Measurements from ENCODE around the gene CDK19. TPM values are rescaled to one million over a fixed set of nuclear protein-coding genes. Genes with fewer than 3 reads are reported as not detected.
"Not testable (repeated sequence)": the region's sequence is repeated elsewhere in the genome, so short reads cannot be mapped to it uniquely, and the experiment has no call there.

Gene CDK19
- total RNA-seq, 3 donors from 2014 or later (not counting 1 experiment from before 2014, with no cell fraction given) = 21.2 to 30.8 (median 25.9) TPM

DNA sequence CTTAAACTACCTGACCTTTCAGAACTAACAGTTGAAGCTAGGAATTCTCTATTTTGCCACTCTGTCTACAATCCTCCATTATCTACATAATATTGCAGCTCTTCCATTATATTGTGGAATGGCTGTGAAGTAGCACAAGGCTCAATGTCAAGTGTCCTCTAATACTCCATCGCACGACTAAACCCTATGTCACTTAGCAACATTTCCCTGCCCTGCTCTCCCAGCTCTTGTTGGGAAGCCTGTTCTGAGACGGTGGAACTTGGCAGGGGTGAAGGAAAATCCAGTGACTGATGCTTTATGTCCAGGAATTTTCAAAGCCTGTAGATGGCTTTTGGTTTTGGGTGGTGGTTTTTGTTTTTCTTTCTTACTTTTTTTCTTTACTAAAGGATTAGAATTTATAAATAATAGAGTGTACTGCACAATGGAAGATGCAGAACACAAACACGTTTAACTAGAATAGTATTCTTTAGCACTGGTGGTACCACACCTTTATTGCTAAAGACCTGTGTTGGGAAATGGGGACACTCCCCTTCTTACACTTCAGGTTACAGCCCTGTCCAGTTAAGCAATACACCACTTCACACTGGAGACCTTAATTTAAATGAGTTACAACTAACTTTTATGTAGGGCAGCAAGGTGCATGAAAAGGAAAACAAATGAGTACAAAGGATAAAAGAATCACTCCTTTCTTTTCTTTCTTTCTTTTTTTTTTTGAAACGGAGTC lies 38.6 kb upstream of the CDK19 start:
- no peak overlapping the region for H3K27ac Mint-ChIP-seq
- TF ChIP-seq CTCF (IDR thresholded peaks at IDR 0.05) = no peak
- H3K9me3 Mint-ChIP-seq = no peaks in the 10 kb centered on the region
- DNase-seq (no peak), ATAC-seq (no peak)
- intact Hi-C loops (cut with micrococcal nuclease) = no loop called here
- no peaks in the 10 kb centered on the region for H3K4me1 ChIP-seq (ENCODE audit: control insufficient read depth, insufficient read depth, low read length)
- H3K27me3 ChIP-seq (ENCODE audit: control insufficient read depth, insufficient read depth, low read length) = no peaks in the 10 kb centered on the region
- no peak overlapping the region for H3K27ac ChIP-seq (ENCODE audit: low read length)
- H3K36me3 ChIP-seq (ENCODE audit: control insufficient read depth, insufficient read depth, low read length) = no peaks in the 10 kb centered on the region
- 87% methylated on average over 3 of the region's 5 CpGs for WGBS (ENCODE audit: insufficient coverage)
- no peak overlapping the region for H3K4me3 ChIP-seq (ENCODE audit: low read length)
- H3K4me1 Mint-ChIP-seq = peaks cover 0 to 2% of the 10 kb centered on the region in 2 donors
- no peaks in the 10 kb centered on the region for H3K27me3 Mint-ChIP-seq (ENCODE audit: low read depth in 2 of 2)
- no peaks in the 10 kb centered on the region for H3K9me3 ChIP-seq (ENCODE audit: control insufficient read depth, insufficient read depth, low read length)
- no peaks in the 10 kb centered on the region for H3K36me3 Mint-ChIP-seq
- no peak overlapping the region for H3K4me3 Mint-ChIP-seq

DNA sequence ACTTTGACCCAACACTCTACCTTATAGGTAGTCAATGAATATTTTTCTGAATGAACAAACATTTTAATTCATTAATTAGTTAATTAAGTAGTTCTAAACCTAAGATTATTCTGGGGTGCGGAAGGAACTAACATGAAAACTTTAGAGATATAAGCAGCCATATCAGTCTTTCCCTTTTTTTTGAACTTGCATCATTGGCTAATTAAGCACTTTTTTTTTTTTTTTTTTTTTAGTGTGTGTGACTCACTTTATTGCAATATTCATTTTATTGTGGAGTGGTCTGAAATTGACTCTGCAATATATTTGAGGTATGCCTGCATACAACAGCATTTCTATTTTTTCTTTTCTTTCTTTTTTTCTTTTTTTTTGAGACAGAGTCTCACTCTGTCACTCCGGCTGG lies 37.5 kb upstream of the CDK19 start:
- H3K9me3 ChIP-seq (ENCODE audit: control insufficient read depth, insufficient read depth, low read length) = no peaks in the 10 kb centered on the region
- ATAC-seq (no peak), DNase-seq (no peak)
- H3K4me1 ChIP-seq (ENCODE audit: control insufficient read depth, insufficient read depth, low read length) = no peaks in the 10 kb centered on the region
- H3K36me3 ChIP-seq (ENCODE audit: control insufficient read depth, insufficient read depth, low read length) = no peaks in the 10 kb centered on the region
- no peaks in the 10 kb centered on the region for H3K27me3 ChIP-seq (ENCODE audit: control insufficient read depth, insufficient read depth, low read length)
- Mint-ChIP-seq H3K27ac (no peak overlapping the region), H3K4me1 (no peaks in the 10 kb centered on the region), H3K36me3 (no peaks in the 10 kb centered on the region), H3K9me3 (no peaks in the 10 kb centered on the region), H3K4me3 (no peak overlapping the region), H3K27me3 (ENCODE audit: low read depth in 2 of 2) (no peaks in the 10 kb centered on the region)
- no peak overlapping the region for H3K4me3 ChIP-seq (ENCODE audit: low read length)
- WGBS (ENCODE audit: insufficient coverage) = 100% methylated on average over 1 of the region's 2 CpGs
- intact Hi-C loops (cut with micrococcal nuclease) = no loop called here
- H3K27ac ChIP-seq (ENCODE audit: low read length) = no peak overlapping the region
- no peak for TF ChIP-seq CTCF (IDR thresholded peaks at IDR 0.05)

DNA sequence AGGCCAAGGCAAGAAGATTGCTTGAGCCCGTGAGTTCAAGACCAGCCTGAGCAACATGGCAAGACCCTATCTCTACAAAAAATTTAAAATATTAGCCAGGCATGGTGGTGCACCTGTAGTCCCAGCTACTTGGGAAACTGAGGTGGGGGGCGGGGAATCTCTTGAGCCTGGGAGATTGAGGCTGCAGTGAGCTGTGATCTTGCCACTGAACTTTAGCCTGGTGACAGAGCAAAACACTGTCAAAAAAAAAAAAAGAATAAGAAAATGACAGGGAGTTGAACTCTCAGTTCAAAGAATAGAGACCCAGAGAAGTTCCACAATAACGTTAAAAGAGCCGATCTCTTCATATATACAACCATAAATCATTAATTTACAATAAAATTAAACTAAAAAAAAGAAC lies 34.5 kb upstream of the CDK19 start:
- no peak for DNase-seq
- H3K27ac Mint-ChIP-seq = no peak overlapping the region
- WGBS (ENCODE audit: insufficient coverage) = 88% methylated on average over 4 of the region's 4 CpGs
- no peak for ATAC-seq
- Histone ChIP-seq H3K36me3 (ENCODE audit: control insufficient read depth, insufficient read depth, low read length) (no peaks in the 10 kb centered on the region), H3K27ac (ENCODE audit: low read length) (no peak overlapping the region), H3K9me3 (ENCODE audit: control insufficient read depth, insufficient read depth, low read length) (no peaks in the 10 kb centered on the region), H3K4me3 (ENCODE audit: low read length) (no peak overlapping the region), H3K4me1 (ENCODE audit: control insufficient read depth, insufficient read depth, low read length) (no peaks in the 10 kb centered on the region), H3K27me3 (ENCODE audit: control insufficient read depth, insufficient read depth, low read length) (no peaks in the 10 kb centered on the region)
- H3K27me3 Mint-ChIP-seq (ENCODE audit: low read depth in 2 of 2) = no peaks in the 10 kb centered on the region
- no peak for TF ChIP-seq CTCF (IDR thresholded peaks at IDR 0.05)
- no peaks in the 10 kb centered on the region for H3K9me3 Mint-ChIP-seq
- H3K4me3 Mint-ChIP-seq = no peak overlapping the region
- no peaks in the 10 kb centered on the region for H3K36me3 Mint-ChIP-seq
- H3K4me1 Mint-ChIP-seq = peaks cover 0 to 2% of the 10 kb centered on the region in 2 donors
- intact Hi-C loops (cut with micrococcal nuclease) = no loop called here

GRCh38 chr6:110841266-110841665 lies 26.0 kb upstream of the CDK19 start:
- Mint-ChIP-seq H3K36me3 (no peaks in the 10 kb centered on the region), H3K4me1 (peaks cover 0 to 6% of the 10 kb centered on the region in 2 donors), H3K9me3 (no peaks in the 10 kb centered on the region), H3K27ac (no peak overlapping the region), H3K27me3 (ENCODE audit: low read depth in 2 of 2) (no peaks in the 10 kb centered on the region), H3K4me3 (no peak overlapping the region)
- ATAC-seq (no peak), DNase-seq (no peak)
- Histone ChIP-seq H3K36me3 (ENCODE audit: control insufficient read depth, insufficient read depth, low read length) (no peaks in the 10 kb centered on the region), H3K27me3 (ENCODE audit: control insufficient read depth, insufficient read depth, low read length) (no peaks in the 10 kb centered on the region), H3K4me3 (ENCODE audit: low read length) (no peak overlapping the region), H3K4me1 (ENCODE audit: control insufficient read depth, insufficient read depth, low read length) (no peaks in the 10 kb centered on the region), H3K9me3 (ENCODE audit: control insufficient read depth, insufficient read depth, low read length) (no peaks in the 10 kb centered on the region), H3K27ac (ENCODE audit: low read length) (no peak overlapping the region)
- intact Hi-C loops (cut with micrococcal nuclease) = no loop called here
- no peak for TF ChIP-seq CTCF (IDR thresholded peaks at IDR 0.05)
- WGBS (ENCODE audit: insufficient coverage) = 53% methylated on average over 3 of the region's 6 CpGs

- H3K9me3 Mint-ChIP-seq; ATAC-seq; H3K36me3 Mint-ChIP-seq; H3K4me3 ChIP-seq (ENCODE audit: low read length); H3K27me3 Mint-ChIP-seq (ENCODE audit: low read depth in 2 of 2); intact Hi-C loops (cut with micrococcal nuclease); DNase-seq; H3K9me3 ChIP-seq (ENCODE audit: control insufficient read depth, insufficient read depth, low read length); H3K27me3 ChIP-seq (ENCODE audit: control insufficient read depth, insufficient read depth, low read length); H3K27ac Mint-ChIP-seq; H3K36me3 ChIP-seq (ENCODE audit: control insufficient read depth, insufficient read depth, low read length); H3K4me1 ChIP-seq (ENCODE audit: control insufficient read depth, insufficient read depth, low read length); H3K27ac ChIP-seq (ENCODE audit: low read length); H3K4me1 Mint-ChIP-seq; H3K4me3 Mint-ChIP-seq: not testable (repeated sequence)
- WGBS (ENCODE audit: insufficient coverage) = 96% methylated on average over 4 of the region's 5 CpGs
Observed at GRCh38 chr6:110835751-110836150, 20.5 kb upstream of the CDK19 start.

Measured in natural killer cell (primary cell).